HCT116 (cell line): ENCODE data around the gene MUS81. TPM values are rescaled to one million over a fixed set of nuclear protein-coding genes. Genes with fewer than 3 reads are reported as not detected.

ENCODE experiments used
- ATAC-seq: fragments of 200-7000 bp; cut with Tn5 transposase; 2 replicates; pipeline ENCODE4 v1.9.1; 2020; ENCODE audit warnings: mild to moderate bottlenecking, moderate library complexity
- BruUV-seq: library from RNA; stranded (reverse); fragments of 400-500 nt; replicated peaks from 2 replicates; lab custom pipeline; 2021; lab: Mats Ljungman, UMichigan
- CTCF ChIA-PET: fragments of 300-600 bp; sonication (Branson Sonifier 250); formaldehyde crosslinking; loops from one replicate; lab custom pipeline; 2021; ENCODE audit warnings: antibody characterized with exemption; lab: Charles Lee
- POLR2A ChIA-PET: fragments of 300-600, 350-600 bp; sonication (Branson Sonifier 250); formaldehyde crosslinking; loops from one replicate; lab custom pipeline; 2021; ENCODE audit warnings: antibody characterized with exemption; lab: Charles Lee
- RAD21 ChIA-PET, 2 experiments: fragments of 300-600 bp; sonication (Branson Sonifier 250); formaldehyde crosslinking; loops; one replicate each; lab custom pipeline; 2023; ENCODE audit warnings: low total read pairs in 2 of 2; ENCODE audit not compliant: uncharacterized antibody in 2 of 2, unreplicated experiment in 2 of 2, low non-redundant PET in 1 of 2; lab: Charles Lee
- DNase-seq: peaks from one replicate; pipeline ENCODE4 v3.0.0-alpha.2; 2010; ENCODE audit warnings: low read depth, low spot score
- H2AFZ ChIP-seq: fragments of 200-600 bp; shearing (Covaris generic), sonication (generic); 2 replicates; pipeline ENCODE4 v1.6.1; 2017; ENCODE audit warnings: low read depth, mixed run types, mixed read lengths, antibody characterized with exemption, low read length; ENCODE audit not compliant: poor library complexity, severe bottlenecking
- H3K27ac ChIP-seq: 2 replicates; pipeline ENCODE4 v1.5.1; 2012; ENCODE audit warnings: low read depth, low read length
- H3K27me3 ChIP-seq: fragments of 200-600 bp; sonication (generic); 2 replicates; pipeline ENCODE4 v1.6.1; 2016; ENCODE audit warnings: mixed run types, low read length, mixed read lengths; ENCODE audit not compliant: insufficient read depth
- H3K36me3 ChIP-seq, 2 experiments: fragments of 200-500 bp in 1 of 2; fragments of 200-600 bp in 1 of 2; sonication (Bioruptor generic) in 1 of 2; sonication (generic) in 1 of 2; 2 replicates each; pipeline versions ENCODE4 v1.5.1 to v1.6.1; 2014 to 2016; ENCODE audit warnings: low read length in 2 of 2, inconsistent platforms in 1 of 2, mixed read lengths in 1 of 2, mixed run types in 1 of 2; ENCODE audit not compliant: insufficient read depth in 2 of 2, control insufficient read depth in 1 of 2
- H3K4me1 ChIP-seq, 2 experiments: fragments of 200-600 bp in 1 of 2; sonication (generic) in 1 of 2; 2 replicates each; pipeline versions ENCODE4 v1.5.1 to v1.6.1; 2012 to 2017; ENCODE audit warnings: low read length in 2 of 2, inconsistent platforms in 1 of 2, mild to moderate bottlenecking in 1 of 2, mixed read lengths in 1 of 2, mixed run types in 1 of 2, moderate library complexity in 1 of 2; ENCODE audit not compliant: insufficient read depth in 2 of 2, control insufficient read depth in 1 of 2
- H3K4me2 ChIP-seq: fragments of 200-600 bp; sonication (generic); 2 replicates; pipeline ENCODE4 v1.6.1; 2017; ENCODE audit warnings: mixed run types, low read length, mixed read lengths
- H3K4me3 ChIP-seq, 2 experiments: fragments of 200-600 bp in 1 of 2; sonication (generic) in 1 of 2; replicated peaks in 1 of 2; 2 replicates each; pipeline ENCODE4 v1.5.1; 2011 to 2016; ENCODE audit warnings: low read length in 2 of 2, control low read depth in 1 of 2, low read depth in 1 of 2, mild to moderate bottlenecking in 1 of 2, mixed read lengths in 1 of 2, mixed run types in 1 of 2
- H3K79me2 ChIP-seq: fragments of 200-600 bp; sonication (generic); 2 replicates; pipeline ENCODE4 v1.6.1; 2017; ENCODE audit warnings: mild to moderate bottlenecking, mixed run types, low read length, moderate library complexity, mixed read lengths; ENCODE audit not compliant: insufficient read depth
- H3K9ac ChIP-seq: fragments of 200-600 bp; sonication (generic); 2 replicates; pipeline ENCODE4 v1.6.1; 2016; ENCODE audit warnings: low read length, mixed read lengths
- H3K9me2 ChIP-seq: fragments of 200-600 bp; sonication (generic), shearing (Covaris generic); 2 replicates; pipeline ENCODE4 v1.6.1; 2017; ENCODE audit warnings: mixed run types, mild to moderate bottlenecking, moderate library complexity; ENCODE audit not compliant: insufficient read depth
- H3K9me3 ChIP-seq, 2 experiments: fragments of 200-500 bp in 1 of 2; fragments of 200-600 bp in 1 of 2; sonication (Bioruptor generic) in 1 of 2; sonication (generic) in 1 of 2; 2 replicates each; pipeline ENCODE4 v1.6.1; 2014 to 2017; ENCODE audit warnings: low read length in 2 of 2, mixed read lengths in 2 of 2, inconsistent platforms in 1 of 2, low read depth in 1 of 2, mild to moderate bottlenecking in 1 of 2, mixed run types in 1 of 2, moderate library complexity in 1 of 2; ENCODE audit not compliant: control insufficient read depth in 1 of 2, insufficient read depth in 1 of 2
- H4K20me1 ChIP-seq: fragments of 200-600 bp; sonication (generic), shearing (Covaris generic); 2 replicates; pipeline ENCODE4 v1.6.1; 2017; ENCODE audit warnings: mixed run types, mild to moderate bottlenecking, moderate library complexity; ENCODE audit not compliant: insufficient read depth
- CTCF ChIP-seq, 3 experiments: fragments of 200-600 bp in 1 of 3; sonication (generic) in 1 of 3; IDR thresholded peaks in 2 of 3; conservative IDR thresholded peaks in 1 of 3; 2 replicates each; pipeline ENCODE4 v1.5.1; 2012 to 2017; ENCODE audit warnings: low read depth in 2 of 3, low read length in 2 of 3, antibody characterized with exemption in 1 of 3, borderline replicate concordance in 1 of 3, control low read depth in 1 of 3, mild to moderate bottlenecking in 1 of 3, mixed read lengths in 1 of 3, mixed run types in 1 of 3, moderate library complexity in 1 of 3; ENCODE audit not compliant: insufficient read depth in 1 of 3
- EGR1 ChIP-seq: IDR thresholded peaks from 2 replicates; pipeline ENCODE4 v1.6.1; 2012; ENCODE audit warnings: low read depth
- JUND ChIP-seq: IDR thresholded peaks from 2 replicates; pipeline ENCODE4 v1.6.1; 2012
- MAX ChIP-seq: IDR thresholded peaks from 2 replicates; pipeline ENCODE4 v1.6.1; 2012
- SIN3A ChIP-seq: IDR thresholded peaks from 2 replicates; pipeline ENCODE4 v1.6.1; 2012; ENCODE audit warnings: low read depth
- intact Hi-C: fragments of 100-400 bp; cut with micrococcal nuclease; formaldehyde crosslinking; loops from 2 replicates; pipeline ENCODE4 v1.10.0; 2022
- total RNA-seq: library from RNA; stranded (reverse); gene quantifications from one replicate; pipeline ENCODE4 v1.2.1, GENCODE V29; 2021; ENCODE audit not compliant: unreplicated experiment
- TF ChIP-seq, protein P1 (sequence below): IDR thresholded peaks from 2 replicates; pipeline ENCODE4 v1.6.1; 2012

MUS81 gene
- total RNA-seq, 1 experiment from 2014 or later = 47.2 TPM

- POLR2A ChIA-PET = no interaction called here
- RAD21 ChIA-PET = interaction anchor here in 1 of 2 experiments (0.6 kb wide), 1 partner anchor 271 kb away, joined by 3 read pairs; no protein-coding TSS in a partner anchor
Observed at GRCh38 chr11:65864706-65865471, 4.7 kb downstream of the MUS81 start.

GRCh38 chr11:65865550-65866172 lies 5.4 kb downstream of the MUS81 start:
- H4K20me1 ChIP-seq = no peaks in the 10 kb centered on the region
- peaks cover 7 to 18% of the 10 kb centered on the region in 2 experiments; a peak in 3 of 4 replicates for H3K36me3 ChIP-seq
- H3K79me2 ChIP-seq = peaks cover 22% of the 10 kb centered on the region
- DNase-seq = no peak
- RAD21 ChIA-PET = no interaction called here
- no peak overlapping the region for H3K4me3 ChIP-seq
- intact Hi-C loops = no loop called here
- no peak overlapping the region for H3K9ac ChIP-seq
- H3K4me1 ChIP-seq = peaks cover 9 to 12% of the 10 kb centered on the region in 2 experiments
- no peaks in the 10 kb centered on the region for H3K9me3 ChIP-seq
- no peaks in the 10 kb centered on the region for H3K9me2 ChIP-seq
- no peak for TF ChIP-seq CTCF (IDR thresholded peaks at IDR 0.05 in 2 of 3, conservative IDR thresholded peaks at IDR 0.05 in 1 of 3; ENCODE audit: borderline replicate concordance in 1 of 3, insufficient read depth in 1 of 3, low read depth in 2 of 3, low read length in 2 of 3)
- no peak for TF ChIP-seq JUND
- no peak for TF ChIP-seq SIN3A
- no peak for TF ChIP-seq EGR1
- TF ChIP-seq MAX = no peak
- BruUV-seq = no TSS peak
- H3K27ac ChIP-seq = no peak overlapping the region
- CTCF ChIA-PET = no interaction called here
- H3K4me2 ChIP-seq = no peak overlapping the region
- POLR2A ChIA-PET = interaction anchor here (1.3 kb wide), 1 partner anchor 24 kb away, joined by 4 read pairs; the partner anchor contains the start of gene CCDC85B
- no peak for ATAC-seq
- H2AFZ ChIP-seq = no peak overlapping the region
- H3K27me3 ChIP-seq = no peaks in the 10 kb centered on the region

More at GRCh38 chr11:65864706-65865471, 4.7 kb downstream of the MUS81 start:
- BruUV-seq = no TSS peak
- Histone ChIP-seq H3K79me2 (peaks cover 22% of the 10 kb centered on the region), H2AFZ (no peak overlapping the region), H3K4me1 (peaks cover 9 to 14% of the 10 kb centered on the region in 2 experiments), H3K27me3 (no peaks in the 10 kb centered on the region), H3K36me3 (peaks cover 7 to 18% of the 10 kb centered on the region in 2 experiments; a peak in 3 of 4 replicates), H4K20me1 (no peaks in the 10 kb centered on the region), H3K9ac (no peak overlapping the region), H3K9me2 (no peaks in the 10 kb centered on the region), H3K9me3 (no peaks in the 10 kb centered on the region), H3K4me2 (no peak overlapping the region), H3K27ac (no peak overlapping the region)
- no peak for DNase-seq
- no peak for ATAC-seq
- CTCF ChIA-PET = no interaction called here
- intact Hi-C loops = no loop called here
- TF ChIP-seq, protein P1, sequence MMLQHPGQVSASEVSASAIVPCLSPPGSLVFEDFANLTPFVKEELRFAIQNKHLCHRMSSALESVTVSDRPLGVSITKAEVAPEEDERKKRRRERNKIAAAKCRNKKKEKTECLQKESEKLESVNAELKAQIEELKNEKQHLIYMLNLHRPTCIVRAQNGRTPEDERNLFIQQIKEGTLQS = no peak
- TF ChIP-seq, all 23 proteins: peak for 0
- H3K4me3 ChIP-seq = no peak overlapping the region
